ENCODE data around the gene BCL2A1.
"Not testable (repeated sequence)": the region's sequence is repeated elsewhere in the genome, so short reads cannot be mapped to it uniquely, and the experiment has no call there.

Gene BCL2A1

DNA sequence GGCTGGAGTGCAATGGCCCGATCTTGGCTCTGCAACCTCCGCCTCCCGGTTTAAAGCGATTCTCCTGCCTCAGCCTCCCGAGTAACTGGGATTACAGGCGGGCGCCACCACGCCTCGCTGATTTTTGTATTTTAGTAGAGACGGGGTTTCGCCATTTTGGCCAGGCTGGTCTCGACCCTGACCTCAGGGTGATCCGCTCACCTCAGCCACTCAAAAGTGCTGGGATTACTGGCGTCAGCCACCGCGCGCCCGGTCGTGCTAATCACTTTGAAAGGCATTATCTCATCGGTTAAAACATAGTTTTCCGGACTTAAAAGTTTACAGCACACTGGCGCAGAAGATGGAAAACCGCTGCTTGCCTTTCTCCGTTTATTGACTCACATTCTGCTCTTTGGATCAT, 46.6 kb downstream of the BCL2A1 start:
- DNase-seq (ENCODE audit: low read depth in 4 of 4, low spot score in 1 of 4), result no peak

DNA sequence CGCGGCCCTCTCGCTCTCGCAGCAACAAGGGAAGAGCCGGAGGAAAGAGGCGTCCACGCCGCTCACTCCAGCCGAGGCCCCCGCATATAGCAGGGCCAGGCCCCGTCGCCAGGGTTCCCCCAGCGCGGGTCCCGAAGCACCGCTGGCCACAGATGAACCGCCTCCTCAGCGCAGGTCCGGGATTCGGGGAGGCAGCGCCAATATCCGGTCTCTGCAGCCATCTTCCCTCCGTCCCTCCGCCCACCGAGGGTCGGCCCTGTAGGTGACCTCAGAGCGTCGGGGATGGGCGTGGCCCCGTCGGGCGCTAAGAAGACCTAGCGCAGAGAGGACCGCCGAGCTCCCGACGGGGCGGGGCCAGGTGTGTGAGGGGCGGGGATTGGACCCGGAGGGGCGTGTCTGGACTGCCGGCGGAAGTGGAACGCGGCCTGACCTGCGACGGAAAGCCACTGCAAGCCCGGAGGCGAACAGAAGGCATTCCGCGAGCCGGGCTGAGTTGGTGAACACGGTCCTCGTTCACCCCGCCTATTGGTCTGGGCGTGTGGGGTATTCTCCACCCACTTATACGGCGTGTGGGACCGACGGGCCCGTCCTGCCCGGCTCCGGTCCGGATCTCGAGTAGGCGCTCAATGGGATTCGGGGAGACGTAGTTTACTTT, 47.4 kb downstream of the BCL2A1 start:
- peak; percentile 93 to 99 (median 98) for DNase-seq (ENCODE audit: low read depth in 4 of 4, low spot score in 1 of 4)

DNA sequence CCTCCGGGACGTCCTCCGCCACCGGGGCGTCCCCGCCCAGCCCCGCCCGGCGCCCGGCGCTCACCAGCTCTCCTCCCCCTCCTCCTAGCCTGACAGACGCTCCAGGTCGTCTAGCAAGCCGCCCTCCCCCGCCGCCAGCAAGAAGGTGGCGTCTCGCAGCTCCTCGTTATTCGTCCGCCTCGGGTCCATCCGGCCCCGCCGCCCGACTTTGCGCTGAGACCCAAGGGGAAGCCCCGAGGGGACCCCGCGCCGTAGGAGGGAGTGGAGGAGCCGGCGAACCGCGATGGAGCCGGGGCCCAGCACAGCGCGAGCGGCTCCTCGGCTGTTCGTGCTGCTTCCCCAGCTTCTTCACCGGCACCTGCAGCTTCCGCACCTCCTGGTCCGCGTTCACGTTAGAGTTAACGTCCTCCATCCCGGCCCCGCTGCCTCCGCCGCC, 47.9 kb downstream of the BCL2A1 start:
- peak; percentile 35 to 62 (median 46) for DNase-seq (ENCODE audit: low read depth in 4 of 4, low spot score in 1 of 4)

DNA sequence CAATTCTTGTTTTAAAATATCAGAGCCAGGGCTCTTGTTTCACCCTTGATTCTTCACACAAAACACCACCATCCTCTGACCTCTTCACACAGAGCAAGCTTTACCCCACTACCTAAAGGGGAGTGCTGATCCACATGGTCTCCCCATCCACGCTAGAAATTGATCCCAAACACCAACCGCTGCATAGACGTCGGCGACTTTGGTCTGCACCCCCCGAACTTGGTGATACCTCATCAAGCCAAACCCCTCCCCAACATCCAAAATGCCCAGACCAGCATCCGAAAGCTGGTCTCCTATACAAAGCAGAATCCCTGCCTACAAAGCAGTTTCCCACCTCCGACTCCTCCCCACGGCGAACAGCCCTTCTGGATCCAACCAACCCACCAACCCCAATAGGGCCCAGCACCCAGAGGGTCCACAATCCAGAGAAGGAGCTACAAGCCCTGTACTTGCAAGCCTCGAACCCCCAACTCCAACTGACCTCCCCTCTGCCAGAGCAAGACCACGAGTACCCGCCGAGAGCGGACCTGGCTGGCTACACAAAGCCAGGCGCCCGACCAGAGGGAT, 48.4 kb downstream of the BCL2A1 start:
- DNase-seq (ENCODE audit: low read depth in 4 of 4, low spot score in 1 of 4), result no peak

DNA sequence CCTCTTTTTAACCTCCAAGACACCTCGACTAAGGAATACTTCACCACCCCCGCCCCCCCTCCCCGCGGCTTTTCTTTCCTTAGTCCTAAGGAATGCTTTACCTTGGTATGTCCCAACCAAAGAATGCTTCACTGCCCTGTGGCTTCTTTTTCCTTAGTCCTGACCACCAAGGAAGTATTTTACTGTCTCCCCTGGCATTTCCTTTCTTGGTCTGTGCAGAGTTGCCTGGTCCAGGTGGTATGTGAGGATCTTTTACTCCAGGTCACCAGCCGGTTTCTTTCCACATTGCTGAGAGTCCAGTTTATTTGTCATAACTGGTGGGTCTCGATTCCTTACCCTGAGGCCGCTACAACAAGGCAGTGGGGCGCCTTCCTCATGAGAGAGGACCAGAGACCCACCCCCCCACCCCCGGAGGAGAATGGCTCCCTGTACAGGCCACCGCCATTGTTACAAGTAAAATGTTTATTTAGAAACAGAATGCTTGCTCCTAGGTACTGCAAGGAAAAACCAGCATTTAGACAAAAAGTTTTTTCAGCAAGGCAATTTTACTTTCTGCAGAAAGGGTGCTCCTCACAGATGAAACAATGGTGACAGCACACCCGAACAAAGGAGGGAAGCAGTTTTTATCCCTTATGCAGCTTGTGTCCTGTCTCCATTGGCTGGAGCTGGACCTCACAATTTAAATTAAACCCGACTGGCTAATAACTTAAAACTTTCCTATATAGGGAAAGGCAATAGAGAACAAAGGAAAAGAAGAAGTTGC, 51.1 kb downstream of the BCL2A1 start:
- no peak for DNase-seq (ENCODE audit: low read depth in 4 of 4, low spot score in 1 of 4)

DNA sequence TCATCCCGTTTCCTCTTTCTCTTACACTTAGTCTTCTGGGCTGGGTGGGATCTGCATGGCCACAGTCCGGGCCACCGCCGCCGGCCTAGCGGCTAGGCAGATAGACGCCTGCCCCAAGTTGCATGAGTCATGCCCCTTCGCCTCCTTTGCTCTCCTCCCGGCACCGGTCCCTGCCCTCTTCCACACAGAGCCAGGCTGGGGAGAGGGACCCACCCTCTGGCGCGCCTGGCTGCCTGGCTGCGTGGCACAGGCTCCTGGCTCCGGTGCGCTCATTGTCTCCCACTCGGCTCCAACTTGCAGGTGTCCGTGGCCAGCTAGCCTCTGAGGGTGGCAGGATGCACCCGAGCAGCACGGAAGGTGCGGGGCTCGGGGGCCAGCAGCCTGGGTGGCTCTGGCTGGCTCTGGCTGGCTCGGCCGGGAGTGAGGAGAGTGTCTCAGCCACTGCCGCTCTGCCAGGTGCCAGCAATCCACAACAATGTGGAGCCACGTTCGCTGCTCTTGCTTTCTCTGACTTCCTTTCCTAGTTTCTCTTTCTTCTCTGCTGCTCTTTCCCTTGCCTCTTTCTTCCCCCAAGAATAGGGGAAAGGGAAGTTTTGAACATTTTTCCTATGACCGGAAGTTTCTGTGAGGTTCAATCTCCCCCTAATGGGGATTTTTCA, 51.8 kb downstream of the BCL2A1 start:
- DNase-seq (ENCODE audit: low read depth in 4 of 4, low spot score in 1 of 4), result no peak

DNA sequence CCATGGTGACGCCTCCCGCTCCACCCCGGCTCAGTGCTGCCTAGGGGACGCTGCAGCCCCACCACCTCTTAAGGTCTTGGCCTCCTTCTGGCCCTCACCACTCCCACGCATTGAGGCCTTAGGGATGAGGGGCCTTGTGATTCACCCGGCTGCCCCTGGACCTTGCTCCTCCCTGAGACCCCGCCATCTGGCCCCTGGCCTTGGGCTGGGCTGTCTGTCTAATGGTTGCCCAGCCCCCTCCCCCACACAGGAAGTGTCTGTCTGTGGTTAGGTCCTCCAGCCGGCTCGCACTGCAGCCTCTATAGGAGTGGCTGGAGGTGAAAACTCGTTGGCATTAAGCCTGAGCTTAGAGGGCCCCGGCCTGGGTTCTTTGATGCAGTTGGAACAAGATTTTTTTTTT, 52.7 kb downstream of the BCL2A1 start:
- DNase-seq (ENCODE audit: low read depth in 4 of 4, low spot score in 1 of 4), result no peak

DNA sequence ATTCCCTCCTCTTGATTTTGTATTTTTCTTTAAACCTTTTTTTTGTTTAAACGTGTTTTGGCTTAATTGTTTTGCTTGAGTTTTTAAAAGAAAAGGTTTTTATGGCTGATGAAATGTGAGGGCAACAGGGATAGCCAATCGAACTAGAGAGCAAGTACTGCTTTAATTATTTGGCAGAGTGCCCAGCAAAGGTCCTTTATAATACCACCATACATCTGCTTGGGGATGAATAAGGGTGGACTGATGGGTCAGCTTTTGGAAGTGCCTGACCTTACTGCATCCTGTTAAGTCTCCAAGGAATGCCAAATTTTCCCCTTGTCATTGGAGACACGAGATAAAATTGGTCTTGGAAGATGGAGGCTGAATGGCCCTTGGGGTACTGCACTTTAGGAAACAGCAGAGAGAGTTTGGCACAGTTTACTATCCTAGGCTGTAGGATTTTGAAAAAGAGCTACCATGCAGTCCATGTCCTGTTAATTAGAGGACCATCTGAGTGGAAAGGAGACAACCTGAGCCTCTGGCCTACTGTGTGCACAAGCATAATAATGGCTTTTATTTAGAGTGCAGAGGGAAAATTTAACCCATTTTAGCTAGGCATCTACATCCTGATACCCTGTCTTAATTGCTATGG, 54.4 kb downstream of the BCL2A1 start:
- DNase-seq (ENCODE audit: low read depth in 4 of 4, low spot score in 1 of 4), result no peak

DNA sequence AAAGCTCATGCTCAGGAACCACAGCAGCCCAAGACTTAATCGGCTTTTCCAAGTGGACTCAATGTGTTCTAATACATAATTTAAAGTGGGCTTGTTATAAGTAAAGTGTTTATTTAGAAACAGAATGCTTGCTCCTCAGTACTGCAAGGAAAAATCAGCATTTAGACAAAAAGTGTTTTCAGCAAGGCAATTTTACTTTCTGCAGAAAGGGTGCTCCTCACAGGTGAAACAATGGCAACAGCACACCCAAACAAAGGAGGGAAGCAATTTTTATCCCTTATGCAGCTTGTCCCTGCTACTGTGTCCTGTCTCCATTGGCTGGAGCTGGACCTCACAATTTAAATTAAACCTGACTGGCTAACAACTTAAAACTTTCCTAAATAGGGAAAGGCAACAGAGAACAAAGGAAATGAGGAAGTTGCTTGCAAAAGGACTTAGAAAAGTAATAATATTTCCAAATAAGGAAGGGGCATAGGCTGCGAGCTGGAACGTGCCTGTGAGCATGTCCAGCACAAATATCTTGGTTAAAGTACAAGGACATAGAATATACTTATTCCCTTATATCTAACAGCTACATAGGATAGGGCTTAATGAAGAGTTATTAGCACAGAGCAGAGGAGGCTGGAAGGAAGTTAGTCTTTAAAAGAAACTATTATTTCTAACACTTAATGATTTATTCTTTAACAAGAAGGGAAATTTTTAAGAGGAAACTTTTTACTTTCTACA, 55.1 kb downstream of the BCL2A1 start:
- not testable (repeated sequence) for DNase-seq (ENCODE audit: low read depth in 4 of 4, low spot score in 1 of 4)

DNA sequence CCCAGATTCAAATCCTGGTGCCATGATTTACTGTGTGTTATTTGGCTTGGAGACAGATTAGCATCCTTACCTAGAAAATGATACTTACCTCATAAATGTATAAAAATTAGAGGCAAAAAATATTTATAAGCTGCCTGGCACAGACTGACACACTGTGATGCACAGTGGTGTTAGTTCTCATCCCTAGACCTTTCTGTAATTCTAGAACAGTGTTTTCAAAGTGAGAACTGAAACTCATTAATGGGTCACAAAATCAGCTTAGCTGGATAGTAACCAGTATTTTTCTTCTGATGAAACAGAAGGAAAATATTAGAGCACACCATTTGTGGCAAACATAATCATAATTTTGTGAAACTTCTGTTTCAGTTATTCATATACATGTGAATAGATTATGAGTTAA, 56.3 kb downstream of the BCL2A1 start:
- no peak for DNase-seq (ENCODE audit: low read depth in 4 of 4, low spot score in 1 of 4)
